HEK293 (cell line): Measurements from ENCODE around the gene GLIS1.

Source experiments
- CTCF ChIA-PET: fragments of 350-600 bp; formaldehyde crosslinking; extraction: SDS; loops from one replicate; lab custom pipeline; 2021; ENCODE audit warnings: antibody characterized with exemption; lab: Yijun Ruan, JAX
- POLR2A ChIA-PET: fragments of 300-600 bp; formaldehyde crosslinking; extraction: SDS; loops from one replicate; lab custom pipeline; 2020; ENCODE audit warnings: antibody characterized with exemption, inconsistent platforms; lab: Yijun Ruan, JAX
- H3K27ac ChIP-seq: fragments of 200-500 bp; sonication (Bioruptor generic); 2 replicates; pipeline ENCODE4 v1.5.1; 2014; ENCODE audit warnings: low read depth, low read length, control low read depth, inconsistent platforms; ENCODE audit errors: extremely low read depth
- H3K36me3 ChIP-seq, 2 experiments: fragments of 200-500 bp in 1 of 2; sonication (Bioruptor generic) in 1 of 2; 1 replicate in 1 of 2; 2 replicates in 1 of 2; pipeline ENCODE4 v1.5.1; 2014 to 2017; ENCODE audit warnings: inconsistent platforms in 2 of 2, low read length in 2 of 2; ENCODE audit not compliant: control insufficient read depth in 2 of 2, insufficient read depth in 1 of 2
- H3K4me1 ChIP-seq: fragments of 200-500 bp; sonication (Bioruptor generic); 2 replicates; pipeline ENCODE4 v1.5.1; 2014; ENCODE audit warnings: mild to moderate bottlenecking, low read length, inconsistent platforms; ENCODE audit not compliant: control insufficient read depth, insufficient read depth
- H3K4me3 ChIP-seq: 2 replicates; pipeline ENCODE4 v1.5.1; 2011; ENCODE audit warnings: low read depth, mild to moderate bottlenecking, control low read depth, low read length, moderate library complexity
- H3K9me3 ChIP-seq: fragments of 200-500 bp; sonication (Bioruptor generic); 2 replicates; pipeline ENCODE4 v1.5.1; 2014; ENCODE audit warnings: low read depth, low read length, inconsistent platforms; ENCODE audit not compliant: control insufficient read depth, insufficient read depth
- CTCF ChIP-seq: fragments of 450-650 bp; formaldehyde crosslinking; IDR thresholded peaks from 2 replicates; pipeline ENCODE4 v1.5.1; 2016; ENCODE audit warnings: missing biosample characterization, missing genetic modification characterization
- GFI1B ChIP-seq: fragments of 450-650 bp; formaldehyde crosslinking; IDR thresholded peaks from 2 replicates; pipeline ENCODE4 v1.5.1; 2016; ENCODE audit warnings: missing biosample characterization, missing genetic modification characterization
- KLF17 ChIP-seq: fragments of 450-650 bp; formaldehyde crosslinking; IDR thresholded peaks from 2 replicates; pipeline ENCODE4 v1.5.1; 2016; ENCODE audit warnings: missing biosample characterization, missing genetic modification characterization
- SCRT1 ChIP-seq: fragments of 450-650 bp; formaldehyde crosslinking; IDR thresholded peaks from 2 replicates; pipeline ENCODE4 v1.5.1; 2016; ENCODE audit warnings: missing biosample characterization, missing genetic modification characterization, borderline replicate concordance
- SCRT2 ChIP-seq: fragments of 450-650 bp; formaldehyde crosslinking; IDR thresholded peaks from 2 replicates; pipeline ENCODE4 v1.5.1; 2016; ENCODE audit warnings: missing biosample characterization, missing genetic modification characterization
- TCF7L2 ChIP-seq: IDR thresholded peaks from 2 replicates; pipeline ENCODE4 v1.6.1; 2011; ENCODE audit warnings: low read depth, mild to moderate bottlenecking, inconsistent platforms, low read length, moderate library complexity, borderline replicate concordance
- TSHZ1 ChIP-seq: fragments of 450-650 bp; formaldehyde crosslinking; IDR thresholded peaks from 2 replicates; pipeline ENCODE4 v1.5.1; 2016; ENCODE audit warnings: missing biosample characterization, missing genetic modification characterization, borderline replicate concordance
- WT1 ChIP-seq: fragments of 450-650 bp; formaldehyde crosslinking; IDR thresholded peaks from 2 replicates; pipeline ENCODE4 v1.5.1; 2016; ENCODE audit warnings: missing biosample characterization, missing genetic modification characterization
- ZBTB17 ChIP-seq: fragments of 450-650 bp; formaldehyde crosslinking; IDR thresholded peaks from 2 replicates; pipeline ENCODE4 v1.5.1; 2016; ENCODE audit warnings: missing biosample characterization, missing genetic modification characterization
- ZIC2 ChIP-seq: fragments of 450-650 bp; formaldehyde crosslinking; IDR thresholded peaks from 2 replicates; pipeline ENCODE4 v1.5.1; 2016; ENCODE audit warnings: missing biosample characterization, missing genetic modification characterization
- ZNF174 ChIP-seq: fragments of 450-650 bp; formaldehyde crosslinking; IDR thresholded peaks from 2 replicates; pipeline ENCODE4 v1.5.0; 2017; ENCODE audit warnings: missing biosample characterization, mild to moderate bottlenecking, missing genetic modification characterization
- ZNF239 ChIP-seq: fragments of 450-650 bp; formaldehyde crosslinking; IDR thresholded peaks from 2 replicates; pipeline ENCODE4 v1.5.1; 2016; ENCODE audit warnings: missing biosample characterization, missing genetic modification characterization
- ZNF302 ChIP-seq: fragments of 450-650 bp; formaldehyde crosslinking; IDR thresholded peaks from 2 replicates; pipeline ENCODE4 v1.5.1; 2016; ENCODE audit warnings: missing biosample characterization, missing genetic modification characterization, low read depth
- ZNF391 ChIP-seq: fragments of 450-650 bp; formaldehyde crosslinking; IDR thresholded peaks from 2 replicates; pipeline ENCODE4 v1.5.1; 2016; ENCODE audit warnings: low read depth, missing biosample characterization, missing genetic modification characterization, borderline replicate concordance
- ZNF449 ChIP-seq: fragments of 450-650 bp; formaldehyde crosslinking; IDR thresholded peaks from 2 replicates; pipeline ENCODE4 v1.5.1; 2017; ENCODE audit warnings: missing biosample characterization, mild to moderate bottlenecking, missing genetic modification characterization, moderate library complexity
- ZNF580 ChIP-seq: fragments of 450-650 bp; formaldehyde crosslinking; IDR thresholded peaks from 2 replicates; pipeline ENCODE4 v1.5.1; 2016; ENCODE audit warnings: missing biosample characterization, missing genetic modification characterization
- ZNF621 ChIP-seq: fragments of 450-650 bp; formaldehyde crosslinking; IDR thresholded peaks from 2 replicates; pipeline ENCODE4 v1.5.1; 2017; ENCODE audit warnings: missing biosample characterization, missing genetic modification characterization
- ZNF626 ChIP-seq: fragments of 450-650 bp; sonication (Bioruptor Pico); formaldehyde crosslinking; IDR thresholded peaks from 2 replicates; pipeline ENCODE4 v1.5.1; 2018; ENCODE audit warnings: missing biosample characterization, missing genetic modification characterization, inconsistent platforms
- ZNF792 ChIP-seq: fragments of 450-650 bp; formaldehyde crosslinking; IDR thresholded peaks from 2 replicates; pipeline ENCODE4 v1.5.1; 2016; ENCODE audit warnings: missing biosample characterization, missing genetic modification characterization

The GLIS1 gene

GRCh38 chr1:53689736-53690326, 49.1 kb downstream of the GLIS1 start:
- Histone ChIP-seq H3K36me3 (no peaks in the 10 kb centered on the region), H3K4me1 (no peaks in the 10 kb centered on the region)
- POLR2A ChIA-PET, result no interaction called here

GRCh38 chr1:53689223-53689622, 49.7 kb downstream of the GLIS1 start:
- CTCF ChIA-PET, result interaction anchor here (1.0 kb wide), 1 partner anchor 65 kb away, joined by 4 read pairs; no protein-coding TSS in a partner anchor

More at GRCh38 chr1:53689736-53690326, 49.1 kb downstream of the GLIS1 start:
- TF ChIP-seq TSHZ1 (tag by site-specific recombination) (no peak), ZNF174 (no peak), KLF17 (tag by site-specific recombination) (no peak), ZNF792 (no peak), ZNF391 (tag by site-specific recombination) (no peak), ZNF449 (no peak), GFI1B (tag by site-specific recombination) (no peak), ZNF621 (tag by site-specific recombination) (no peak)
- H3K9me3 ChIP-seq, result no peaks in the 10 kb centered on the region
- CTCF ChIA-PET, result interaction anchor here (1.0 kb wide), 1 partner anchor 64 kb away, joined by 4 read pairs; no protein-coding TSS in a partner anchor
- no peak overlapping the region for H3K4me3 ChIP-seq
- H3K27ac ChIP-seq, result no peak overlapping the region

GRCh38 chr1:53688381-53689102, 50.4 kb downstream of the GLIS1 start:
- H3K27ac ChIP-seq, result no peak overlapping the region
- no peaks in the 10 kb centered on the region for H3K36me3 ChIP-seq
- ChIA-PET POLR2A (no interaction called here), CTCF (no interaction called here)
- no peaks in the 10 kb centered on the region for H3K4me1 ChIP-seq
- H3K4me3 ChIP-seq, result no peak overlapping the region
- no peaks in the 10 kb centered on the region for H3K9me3 ChIP-seq
- TF ChIP-seq CTCF (tag by site-specific recombination) (peak; percentile 23; the same call in 1 of the 2 replicates), ZNF580 (tag by site-specific recombination) (no peak)

More at GRCh38 chr1:53689223-53689622, 49.7 kb downstream of the GLIS1 start:
- Histone ChIP-seq H3K4me1 (no peaks in the 10 kb centered on the region), H3K9me3 (no peaks in the 10 kb centered on the region), H3K4me3 (no peak overlapping the region), H3K27ac (no peak overlapping the region)
- POLR2A ChIA-PET, result no interaction called here
- TF ChIP-seq ZNF239 (tag by site-specific recombination) (no peak), WT1 (tag by site-specific recombination) (no peak), TCF7L2 (no peak), SCRT2 (tag by site-specific recombination) (peak; percentile 94), ZIC2 (tag by site-specific recombination) (0 out of 2 replicates have a peak, but pooled peaks have one; percentile 15), SCRT1 (tag by site-specific recombination) (peak; percentile 90), ZNF626 (no peak), ZNF302 (tag by site-specific recombination) (no peak), ZBTB17 (tag by site-specific recombination) (peak; percentile 93)
- TF ChIP-seq, all 188 proteins: peak for 4
- H3K36me3 ChIP-seq, result no peaks in the 10 kb centered on the region
